HG03039 (cell line): ENCODE measurements around the gene GATM.

Experiments
- ATAC-seq: cut with Tn5 transposase; IDR thresholded peaks from one replicate; pipeline ENCODE4 v1.9.1; 2021; ENCODE audit warnings: mild to moderate bottlenecking, moderate library complexity; ENCODE audit not compliant: unreplicated experiment

Gene GATM

GRCh38 chr15:45362419-45362818, 15.9 kb downstream of the GATM start:
- no peak for ATAC-seq

- ATAC-seq: no peak
These were observed 16.5 kb downstream of the GATM start for GRCh38 chr15:45361878-45362277.

GRCh38 chr15:45355860-45356259, 22.5 kb downstream of the GATM start:
- ATAC-seq: no peak

- no peak for ATAC-seq
These were observed 23.6 kb downstream of the GATM start for GRCh38 chr15:45354711-45355110.

- ATAC-seq: no peak
These were observed 27.1 kb downstream of the GATM start for GRCh38 chr15:45351227-45351626.

GRCh38 chr15:45349623-45350022, 28.7 kb downstream of the GATM start:
- ATAC-seq: no peak

- no peak for ATAC-seq
These were observed 30.4 kb downstream of the GATM start for GRCh38 chr15:45347989-45348388.

GRCh38 chr15:45347033-45347432, 31.3 kb downstream of the GATM start:
- ATAC-seq: no peak

- no peak for ATAC-seq
These were observed 32.0 kb downstream of the GATM start for GRCh38 chr15:45346381-45346780.

GRCh38 chr15:45343258-45343860, 35.0 kb downstream of the GATM start:
- ATAC-seq: no peak

GRCh38 chr15:45341790-45342189, 36.6 kb downstream of the GATM start:
- no peak for ATAC-seq

GRCh38 chr15:45340429-45340828, 37.9 kb downstream of the GATM start:
- ATAC-seq: no peak

- ATAC-seq: no peak
These were observed 39.9 kb downstream of the GATM start for GRCh38 chr15:45338417-45338816.

- no peak for ATAC-seq
These were observed 41.1 kb downstream of the GATM start for GRCh38 chr15:45337224-45337623.

GRCh38 chr15:45333550-45333949, 44.8 kb downstream of the GATM start:
- no peak for ATAC-seq

GRCh38 chr15:45332694-45333093, 45.6 kb downstream of the GATM start:
- ATAC-seq: no peak

- no peak for ATAC-seq
These were observed 46.4 kb downstream of the GATM start for GRCh38 chr15:45331972-45332371.

GRCh38 chr15:45328663-45329062, 49.7 kb downstream of the GATM start:
- ATAC-seq: no peak

- no peak for ATAC-seq
These were observed 51.6 kb downstream of the GATM start for GRCh38 chr15:45326741-45327140.

- no peak for ATAC-seq
These were observed 52.1 kb downstream of the GATM start for GRCh38 chr15:45326280-45326679.

- no peak for ATAC-seq
These were observed 57.7 kb downstream of the GATM start for GRCh38 chr15:45320581-45321205.

GRCh38 chr15:45319472-45320214, 58.7 kb downstream of the GATM start:
- ATAC-seq: no peak
